Measurements from ENCODE around the gene LMAN1L.

The LMAN1L gene

GRCh38 chr15:74838746-74839525 lies 26.3 kb downstream of the LMAN1L start:
- DNase-seq, result no peak

GRCh38 chr15:74839526-74840395 lies 27.1 kb downstream of the LMAN1L start:
- no peak for DNase-seq

GRCh38 chr15:74840851-74841775 lies 28.5 kb downstream of the LMAN1L start:
- no peak for DNase-seq

- no peak for DNase-seq
These were observed 29.3 kb downstream of the LMAN1L start for GRCh38 chr15:74841891-74842373.

GRCh38 chr15:74842581-74843444 lies 30.2 kb downstream of the LMAN1L start, which contains the start of gene ULK3:
Gene ULK3 (minus strand): TSS chr15:74843156. CDS start chr15:74843105, 51 bp downstream.
- peak; percentile 84 for DNase-seq

- no peak for DNase-seq
These were observed 30.8 kb downstream of the LMAN1L start for GRCh38 chr15:74843445-74843828.

GRCh38 chr15:74843891-74844299 lies 31.3 kb downstream of the LMAN1L start:
- DNase-seq, result no peak

- DNase-seq, result no peak
These were observed 31.9 kb downstream of the LMAN1L start for GRCh38 chr15:74844319-74845207.

- DNase-seq, result no peak
These were observed 32.6 kb downstream of the LMAN1L start for GRCh38 chr15:74845208-74845568.

- no peak for DNase-seq
These were observed 32.9 kb downstream of the LMAN1L start for GRCh38 chr15:74845581-74845980.

- DNase-seq, result no peak
These were observed 34.8 kb downstream of the LMAN1L start for GRCh38 chr15:74847432-74847831.

- no peak for DNase-seq
These were observed 37.8 kb downstream of the LMAN1L start for GRCh38 chr15:74850393-74850792.

- DNase-seq, result no peak
These were observed 39.3 kb downstream of the LMAN1L start for GRCh38 chr15:74851960-74852359.

GRCh38 chr15:74854453-74855022 lies 41.9 kb downstream of the LMAN1L start:
- DNase-seq, result no peak

GRCh38 chr15:74855857-74856256 lies 43.2 kb downstream of the LMAN1L start:
- DNase-seq, result no peak

- DNase-seq, result no peak
These were observed 43.9 kb downstream of the LMAN1L start for GRCh38 chr15:74856537-74856936.

GRCh38 chr15:74857082-74857655 lies 44.5 kb downstream of the LMAN1L start:
- DNase-seq, result no peak

GRCh38 chr15:74857671-74858368 lies 45.2 kb downstream of the LMAN1L start:
- DNase-seq, result no peak

- no peak for DNase-seq
These were observed 45.7 kb downstream of the LMAN1L start for GRCh38 chr15:74858369-74858740.
